Lung microvascular endothelial cell (primary cell): ENCODE measurements around the gene C1orf174. TPM values are rescaled to one million over a fixed set of nuclear protein-coding genes. Genes with fewer than 3 reads are reported as not detected.

Experiments
- DNase-seq, 2 donors: peaks; one replicate each; pipeline versions ENCODE4 v3.0.0 to v3.0.0-alpha.2; 2010; ENCODE audit warnings: low read depth in 2 of 2
- total RNA-seq: library from RNA; depleted of rRNA; stranded (reverse); fragments of >200 nt; gene quantifications from 2 replicates; pipeline ENCODE4 v1.2.1, GENCODE V29; 2014

The C1orf174 gene
- total RNA-seq, 1 donor from 2014 or later, result 24.0 TPM

DNA sequence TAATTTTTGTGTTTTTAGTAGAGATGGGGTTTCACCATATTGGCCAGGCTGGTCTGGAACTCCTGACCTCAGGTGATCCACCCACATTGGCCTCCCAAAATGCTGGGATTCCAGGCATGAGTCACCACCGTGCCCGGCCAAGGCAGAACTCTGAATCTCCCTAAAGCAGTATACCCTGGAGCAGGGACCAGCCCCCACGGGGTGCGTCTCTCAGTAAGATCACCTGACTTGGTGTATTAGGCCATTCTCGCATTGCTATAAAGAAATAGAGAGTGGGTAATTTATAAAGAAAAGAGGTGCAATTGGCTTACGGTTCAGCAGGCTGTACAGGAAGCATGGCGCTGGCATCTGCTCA, 28.6 kb downstream of the C1orf174 start:
- DNase-seq, result no peak

- DNase-seq, result no peak
Measured at GRCh38 chr1:3869751-3870301, 30.2 kb downstream of the C1orf174 start.

GRCh38 chr1:3868464-3869006, 31.5 kb downstream of the C1orf174 start:
- no peak for DNase-seq

DNA sequence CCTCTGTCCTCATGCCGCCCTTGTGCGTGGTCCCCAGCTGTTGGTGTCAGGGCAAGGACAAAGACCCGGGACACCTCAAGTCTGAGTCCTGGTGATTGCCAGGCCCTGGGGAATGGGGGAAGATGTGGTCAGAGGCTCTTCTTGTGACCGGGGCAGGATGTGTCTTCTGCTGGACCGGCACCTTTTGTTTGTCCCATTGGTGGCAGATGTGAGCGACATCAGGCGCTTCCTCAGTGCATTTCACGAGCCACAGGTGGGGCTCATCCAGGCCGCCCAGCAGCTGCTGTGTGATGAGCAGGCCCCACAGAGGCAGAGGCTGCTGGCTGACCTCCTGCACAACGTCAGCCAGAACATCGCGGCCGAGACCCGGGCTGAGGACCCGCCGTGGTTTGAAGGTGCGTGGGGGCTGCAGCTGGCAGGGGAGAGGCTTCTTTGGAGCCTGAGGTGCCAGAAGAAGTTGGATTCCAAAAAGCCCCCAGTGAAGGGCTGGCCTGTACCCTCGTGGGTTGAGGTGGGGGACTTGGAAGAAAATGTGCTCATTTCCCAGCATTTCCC, 34.4 kb downstream of the C1orf174 start:
- no peak for DNase-seq

GRCh38 chr1:3864884-3865283, 35.2 kb downstream of the C1orf174 start:
- no peak for DNase-seq

GRCh38 chr1:3863231-3863935, 36.7 kb downstream of the C1orf174 start:
- DNase-seq, result peak in 1 of 2 donors; percentile 63

- DNase-seq, result peak; percentile 38 to 51
Measured at GRCh38 chr1:3858231-3858981, 41.7 kb downstream of the C1orf174 start.

GRCh38 chr1:3857791-3858129, 42.3 kb downstream of the C1orf174 start:
- DNase-seq, result no peak

DNA sequence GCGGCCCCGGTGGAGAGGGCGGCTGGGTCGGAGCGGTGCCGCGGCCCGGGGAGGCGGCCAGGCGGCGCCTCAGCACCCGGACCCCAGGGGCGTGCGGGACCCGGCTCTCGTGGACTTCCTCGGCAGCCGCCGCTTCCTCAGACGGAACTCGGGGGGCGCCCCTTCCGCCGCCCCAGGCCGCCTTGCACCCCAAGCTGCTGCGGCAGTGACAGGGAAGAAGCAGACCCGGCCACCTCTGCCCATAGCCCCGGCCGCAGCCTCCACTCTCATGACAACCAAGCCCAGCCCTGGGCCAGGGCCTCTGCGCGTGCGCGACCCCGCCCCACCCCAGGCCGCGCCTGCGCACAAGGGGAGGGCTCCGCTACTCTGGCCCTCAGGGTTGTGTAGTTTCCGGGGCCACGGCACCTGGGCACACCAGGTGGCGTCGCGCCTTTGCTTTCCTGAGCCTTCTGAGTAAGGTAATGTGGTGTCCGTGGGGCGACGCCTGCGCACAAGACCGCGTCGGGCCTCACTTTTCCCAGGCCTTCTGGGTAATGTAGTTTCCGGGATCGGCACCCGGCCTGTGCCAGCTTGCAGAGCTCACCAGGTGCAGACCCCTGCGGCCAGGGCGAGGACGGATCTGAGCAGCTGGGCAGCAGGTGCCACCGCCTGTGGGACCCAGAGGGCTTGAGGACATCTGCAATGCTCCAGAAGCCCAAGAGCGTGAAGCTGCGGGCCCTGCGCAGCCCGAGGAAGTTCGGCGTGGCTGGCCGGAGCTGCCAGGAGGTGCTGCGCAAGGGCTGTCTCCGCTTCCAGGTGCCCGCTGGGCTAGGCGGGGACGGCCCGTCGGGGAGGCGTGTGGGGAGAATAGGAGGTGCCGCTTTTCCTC, 42.9 kb downstream of the C1orf174 start, which contains the start of the genes CEP104 and DFFB:
TSS of gene CEP104 (minus strand) at position 289 of the 868 bp plus-strand sequence. CDS start 4,804 bp downstream, outside the sequence.
TSS of gene DFFB (plus strand) at position 554 of the 868 bp plus-strand sequence. CDS start at position 682, 128 bp downstream.
- DNase-seq, result peak; percentile 81 to 89

GRCh38 chr1:3852711-3853485, 47.2 kb downstream of the C1orf174 start:
- DNase-seq, result no peak

GRCh38 chr1:3852091-3852490, 48.0 kb downstream of the C1orf174 start:
- DNase-seq, result no peak

GRCh38 chr1:3851292-3851691, 48.8 kb downstream of the C1orf174 start:
- no peak for DNase-seq

- no peak for DNase-seq
Measured at GRCh38 chr1:3850857-3851256, 49.2 kb downstream of the C1orf174 start.

DNA sequence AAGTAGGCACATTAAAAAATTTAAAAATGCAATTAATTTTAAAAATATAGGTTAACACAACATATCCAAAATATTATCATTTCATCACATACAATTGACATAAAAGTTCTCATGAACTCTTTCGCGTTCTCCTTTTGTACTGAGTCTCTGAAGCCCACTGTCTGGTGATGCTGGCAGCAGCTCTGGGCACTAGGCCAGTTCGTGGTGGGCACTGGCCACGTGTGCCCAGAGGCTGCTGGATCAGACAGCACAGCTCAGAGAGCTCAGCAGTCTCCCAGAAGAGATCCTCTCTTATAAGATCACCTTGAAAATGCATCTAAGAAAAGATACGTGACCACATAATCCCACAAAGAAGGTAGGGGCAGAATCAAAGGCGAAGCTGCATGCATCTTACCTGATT, 53.0 kb downstream of the C1orf174 start:
- DNase-seq, result no peak

GRCh38 chr1:3846541-3846940, 53.5 kb downstream of the C1orf174 start:
- peak in 1 of 2 donors; percentile 37 for DNase-seq

- no peak for DNase-seq
Measured at GRCh38 chr1:3842912-3843311, 57.2 kb downstream of the C1orf174 start.

- DNase-seq, result no peak
Measured at GRCh38 chr1:3841491-3841890, 58.6 kb downstream of the C1orf174 start.
